ENCODE results near the gene YDJC.
"Not testable (repeated sequence)": the region's sequence is repeated elsewhere in the genome, so short reads cannot be mapped to it uniquely, and the experiment has no call there.

Gene YDJC

DNA sequence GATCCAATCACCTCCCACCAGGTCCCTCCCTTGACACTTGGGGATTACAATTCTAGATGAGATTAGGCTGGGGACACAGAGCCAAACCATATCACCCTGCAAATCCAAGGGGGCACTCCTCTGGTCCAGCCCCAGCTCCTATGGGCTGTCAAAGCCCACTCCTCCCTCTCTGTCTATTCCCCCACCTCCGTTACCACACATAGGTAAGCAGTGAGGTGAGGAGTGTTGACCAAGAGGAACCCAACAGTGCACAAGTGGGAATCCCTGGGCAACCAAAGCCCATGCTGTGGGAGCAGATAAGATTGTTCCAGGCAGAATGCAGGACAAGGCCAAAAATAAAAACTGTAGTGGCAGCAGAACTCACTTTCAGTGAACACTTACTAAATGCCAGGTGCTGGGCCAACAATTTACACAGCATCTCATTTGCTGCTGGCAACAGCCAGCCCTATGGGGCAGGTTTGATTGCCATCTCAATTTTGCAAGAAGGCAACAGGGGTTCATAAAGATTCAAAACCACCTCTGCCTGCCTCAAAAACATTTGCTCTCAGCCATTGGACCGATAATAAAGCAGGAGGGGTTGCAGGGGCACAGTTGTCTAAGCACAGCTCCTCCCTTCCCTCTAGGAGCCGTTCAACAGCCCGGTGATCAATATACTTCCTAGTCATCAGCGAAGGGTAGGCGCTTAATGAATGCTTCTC is 21.1 kb upstream of the YDJC start:
- no peak for DNase-seq

DNA sequence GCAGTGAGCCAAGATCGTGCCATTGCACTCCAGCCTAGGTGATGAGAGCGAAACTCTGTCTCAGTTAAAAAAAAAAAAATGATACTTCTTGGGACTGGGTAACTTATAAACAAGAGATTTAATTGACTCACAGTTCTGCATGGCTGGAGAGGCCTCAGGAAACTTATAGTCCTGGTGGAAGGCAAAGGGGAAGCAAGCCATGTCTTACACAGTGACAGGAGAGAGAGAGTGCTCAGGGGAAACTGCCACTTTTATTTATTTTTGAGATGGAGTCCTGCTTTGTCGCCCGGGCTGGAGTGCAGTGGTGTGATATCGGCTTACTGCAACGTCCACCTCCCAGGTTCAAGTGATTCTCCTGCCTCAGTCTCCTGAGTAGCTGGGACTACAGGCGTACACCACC is 20.5 kb upstream of the YDJC start:
- DNase-seq = no peak

DNA sequence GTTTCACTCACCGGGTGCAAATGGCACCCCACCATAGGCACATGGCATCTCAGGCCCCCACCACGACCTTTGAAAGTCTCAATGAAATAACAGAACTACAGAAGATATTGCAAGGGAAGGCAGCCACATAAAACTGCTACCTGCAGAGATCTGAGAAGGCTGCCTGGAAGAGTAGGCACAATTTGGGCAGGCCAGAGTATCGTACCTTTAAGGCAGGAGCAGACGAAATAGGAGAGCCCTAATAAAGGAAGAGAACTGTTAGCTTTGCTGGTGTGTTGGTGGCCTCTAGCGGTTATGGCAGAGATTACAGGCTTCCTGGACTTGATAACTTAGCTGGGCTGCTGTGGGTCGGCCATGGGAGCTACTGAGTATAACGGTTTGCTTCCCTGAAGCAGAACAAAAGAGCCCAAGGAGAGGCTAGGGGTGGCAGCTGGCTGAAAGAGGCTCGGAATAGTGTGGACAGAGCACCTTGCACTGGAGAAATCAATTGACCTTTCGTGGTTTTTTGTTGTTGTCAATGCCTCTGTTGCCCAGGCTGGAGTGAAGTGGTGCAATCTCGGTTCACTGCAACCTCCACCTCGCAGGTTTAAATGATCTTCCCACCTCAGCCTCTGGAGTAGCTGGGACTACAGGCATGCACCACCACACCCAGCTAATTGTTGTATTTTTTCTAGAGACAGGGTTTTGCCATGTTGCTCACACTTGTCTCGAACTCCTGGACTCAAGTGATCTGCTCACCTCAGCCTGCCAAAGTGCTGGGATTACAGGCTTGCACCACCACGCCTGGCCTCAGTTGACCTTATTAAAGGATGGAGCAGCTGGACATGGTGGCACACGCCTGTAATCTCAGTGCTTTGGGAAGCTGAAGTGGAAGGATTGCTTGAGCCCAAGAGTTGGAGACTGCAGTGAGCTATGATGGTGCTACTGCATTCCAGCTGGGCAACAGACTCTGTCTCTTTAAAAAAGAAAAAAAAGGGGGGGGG is 17.1 kb upstream of the YDJC start:
- DNase-seq = peak; percentile 73

DNA sequence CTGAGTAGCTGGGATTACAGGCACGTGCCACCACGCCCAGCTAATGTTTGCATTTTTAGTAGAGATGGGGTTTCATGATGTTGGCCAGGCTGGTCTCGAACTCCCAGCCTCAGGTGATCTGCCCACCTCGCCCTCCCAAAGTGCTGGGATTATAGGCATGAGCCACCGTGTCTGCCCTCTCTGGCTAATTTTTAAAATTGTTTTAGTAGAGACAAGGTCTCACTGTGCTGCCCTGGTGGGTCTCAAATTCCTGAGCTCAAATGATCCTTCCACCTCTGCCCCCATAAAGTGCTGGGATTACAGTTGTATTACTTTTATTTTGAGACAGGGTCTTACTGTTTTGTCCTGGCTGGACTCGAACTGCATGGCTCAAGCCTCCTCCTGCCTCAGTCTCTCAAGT is 15.7 kb upstream of the YDJC start:
- DNase-seq = not testable (repeated sequence)

DNA sequence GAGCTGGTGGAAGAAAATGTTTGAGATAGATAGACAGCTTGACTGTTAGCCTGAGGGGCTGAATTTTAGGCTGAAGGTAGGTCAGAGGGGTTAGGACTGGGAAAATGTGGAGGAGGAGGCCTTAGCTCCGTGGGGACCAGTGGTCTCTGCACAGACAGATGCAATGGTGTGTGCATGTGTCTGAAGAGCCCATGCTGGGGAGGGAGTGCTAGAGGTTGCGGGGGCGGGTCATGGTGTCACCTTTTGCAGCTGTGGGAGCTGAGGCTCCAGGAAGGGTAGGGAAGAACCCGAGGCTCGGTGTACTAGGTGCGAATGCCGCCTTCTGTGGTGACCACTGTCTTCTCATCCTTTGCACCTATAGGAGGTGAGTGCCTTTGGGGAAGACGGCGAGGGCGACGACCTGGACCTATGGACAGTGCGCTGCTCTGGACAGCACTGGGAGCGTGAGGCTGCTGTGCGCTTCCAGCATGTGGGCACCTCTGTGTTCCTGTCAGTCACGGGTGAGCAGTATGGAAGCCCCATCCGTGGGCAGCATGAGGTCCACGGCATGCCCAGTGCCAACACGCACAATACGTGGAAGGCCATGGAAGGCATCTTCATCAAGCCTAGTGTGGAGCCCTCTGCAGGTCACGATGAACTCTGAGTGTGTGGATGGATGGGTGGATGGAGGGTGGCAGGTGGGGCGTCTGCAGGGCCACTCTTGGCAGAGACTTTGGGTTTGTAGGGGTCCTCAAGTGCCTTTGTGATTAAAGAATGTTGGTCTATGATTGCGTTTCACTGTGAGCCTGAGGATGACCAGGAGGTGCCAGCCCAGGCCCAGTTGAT is 13.9 kb upstream of the YDJC start:
- DNase-seq = no peak

DNA sequence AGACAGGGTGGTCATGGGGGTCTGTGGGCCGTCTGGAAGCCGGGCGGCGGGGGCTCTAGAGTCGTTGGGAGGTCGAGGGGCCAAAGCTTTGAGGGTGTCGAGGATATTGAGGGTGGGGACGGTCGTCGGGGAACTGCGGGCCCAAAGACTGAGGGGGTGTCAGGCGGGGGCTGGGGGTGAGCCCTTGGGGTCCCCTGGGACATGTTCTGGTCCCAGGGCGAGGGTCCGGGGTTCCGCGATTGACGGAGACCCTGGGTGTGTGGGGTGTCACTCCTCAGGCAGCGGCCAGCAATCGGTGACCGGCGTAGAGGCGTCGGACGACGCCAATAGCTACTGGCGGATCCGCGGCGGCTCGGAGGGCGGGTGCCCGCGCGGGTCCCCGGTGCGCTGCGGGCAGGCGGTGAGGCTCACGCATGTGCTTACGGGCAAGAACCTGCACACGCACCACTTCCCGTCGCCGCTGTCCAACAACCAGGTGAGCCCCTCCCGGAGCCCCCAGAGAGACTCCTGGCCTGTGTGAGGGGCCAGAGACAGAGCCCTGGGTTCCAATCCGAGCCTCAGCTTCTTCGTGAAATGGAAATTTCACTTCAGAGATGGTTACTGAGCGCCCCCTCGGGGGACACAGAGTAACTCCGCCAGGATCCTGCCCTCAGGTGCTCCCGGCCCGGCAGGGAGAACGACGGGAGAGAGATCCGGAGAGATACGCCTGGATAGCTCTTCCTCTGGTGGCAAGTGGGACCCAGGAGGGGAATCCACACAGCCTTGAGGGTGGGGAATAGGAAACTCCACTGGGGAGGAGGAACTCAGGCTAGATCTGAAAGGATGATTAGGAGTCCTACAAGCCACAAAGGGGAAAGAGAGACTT is 13.0 kb upstream of the YDJC start:
- peak; percentile 33 for DNase-seq

DNA sequence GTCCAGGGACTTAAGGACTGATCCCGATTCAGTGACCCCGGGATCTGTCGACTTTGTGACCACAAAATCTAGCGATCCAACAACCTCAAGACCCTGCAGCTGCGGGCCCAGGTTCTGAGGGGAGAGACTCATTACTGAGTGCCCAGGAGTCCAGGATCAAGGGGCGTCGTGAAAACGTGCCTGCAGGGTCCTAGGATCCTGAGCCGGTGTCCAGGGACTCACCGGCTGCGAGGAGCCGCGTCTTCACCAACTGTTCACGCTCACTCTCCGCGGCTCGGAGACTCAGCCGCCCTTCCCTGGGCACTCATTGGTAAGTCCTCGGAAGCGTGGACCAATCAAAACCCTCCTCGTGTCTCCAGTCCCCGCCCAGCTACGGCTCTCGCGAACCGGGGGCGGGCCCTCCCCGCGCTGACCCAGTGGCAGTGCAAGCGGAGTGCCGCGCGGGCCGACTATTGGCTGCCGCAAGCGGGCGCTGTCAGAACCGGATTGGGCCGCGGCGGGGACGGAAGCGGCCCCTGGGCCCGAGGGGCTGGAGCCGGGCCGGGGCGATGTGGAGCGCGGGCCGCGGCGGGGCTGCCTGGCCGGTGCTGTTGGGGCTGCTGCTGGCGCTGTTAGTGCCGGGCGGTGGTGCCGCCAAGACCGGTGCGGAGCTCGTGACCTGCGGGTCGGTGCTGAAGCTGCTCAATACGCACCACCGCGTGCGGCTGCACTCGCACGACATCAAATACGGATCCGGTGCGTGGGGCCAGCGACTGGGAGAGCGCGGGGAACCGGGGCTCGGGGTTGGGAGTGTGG is 12.2 kb upstream of the YDJC start, which contains the start of gene SDF2L1:
Gene SDF2L1 (plus strand): TSS at position 514 of the 795 bp plus-strand sequence. CDS start 35 bp downstream, at position 549.
- peak; percentile 96 for DNase-seq

DNA sequence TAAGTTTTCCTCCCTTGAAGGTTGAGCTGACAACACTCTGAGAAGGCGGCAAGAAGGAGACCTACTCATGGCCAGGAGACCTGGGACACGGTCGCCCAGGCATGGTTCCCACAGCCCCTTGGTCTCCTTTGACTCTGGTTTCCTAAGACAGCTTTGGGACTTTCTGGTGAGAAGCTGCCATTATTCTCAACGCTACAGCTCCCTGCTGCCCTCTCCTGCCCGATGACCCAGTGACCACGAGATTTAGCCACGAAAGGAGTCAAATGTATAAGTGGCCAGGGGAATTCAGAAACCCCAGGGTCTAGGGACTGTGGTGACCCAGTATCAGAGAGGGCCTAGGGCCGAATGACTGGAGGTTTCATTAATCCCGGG is 11.6 kb upstream of the YDJC start:
- peak; percentile 30 for DNase-seq

DNA sequence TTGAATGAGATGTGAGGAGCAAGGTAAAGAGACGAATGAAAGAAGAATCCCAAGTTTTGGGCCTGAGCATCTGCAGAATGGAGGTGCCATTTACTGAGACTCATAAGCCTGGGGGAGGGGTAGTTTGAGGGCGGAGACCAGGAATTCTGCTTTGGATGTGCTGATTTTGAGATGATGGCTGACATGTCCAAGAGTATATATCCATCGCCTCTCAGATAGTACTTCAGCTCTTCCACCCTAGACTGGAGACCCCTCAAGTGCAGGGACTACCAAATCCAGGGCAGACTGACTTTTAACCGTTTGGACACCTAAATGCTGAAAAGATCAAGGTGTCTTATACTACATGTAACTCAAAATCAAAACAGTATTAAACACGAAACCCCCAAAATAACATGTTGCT is 11.0 kb upstream of the YDJC start:
- DNase-seq = no peak

DNA sequence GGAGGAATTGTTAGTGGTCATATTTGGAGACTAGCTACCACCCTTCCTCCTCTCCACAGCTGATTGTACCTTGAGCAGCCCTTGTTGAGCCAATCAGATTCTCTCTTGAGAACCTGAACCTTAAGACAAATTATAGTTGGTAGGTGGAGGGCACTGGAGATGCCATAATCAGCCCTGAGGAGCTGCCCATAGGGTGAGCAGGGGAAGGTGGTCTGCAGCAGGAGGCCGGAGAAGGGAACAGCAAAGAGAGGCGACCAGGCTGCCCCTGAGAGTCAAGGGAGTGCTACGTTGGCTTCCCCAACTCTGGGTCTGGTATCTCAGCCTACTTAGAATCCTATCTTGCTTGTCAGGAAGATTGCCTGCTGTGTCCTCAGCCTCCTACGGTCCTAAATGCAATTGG is 9.5 kb upstream of the YDJC start:
- DNase-seq = no peak

DNA sequence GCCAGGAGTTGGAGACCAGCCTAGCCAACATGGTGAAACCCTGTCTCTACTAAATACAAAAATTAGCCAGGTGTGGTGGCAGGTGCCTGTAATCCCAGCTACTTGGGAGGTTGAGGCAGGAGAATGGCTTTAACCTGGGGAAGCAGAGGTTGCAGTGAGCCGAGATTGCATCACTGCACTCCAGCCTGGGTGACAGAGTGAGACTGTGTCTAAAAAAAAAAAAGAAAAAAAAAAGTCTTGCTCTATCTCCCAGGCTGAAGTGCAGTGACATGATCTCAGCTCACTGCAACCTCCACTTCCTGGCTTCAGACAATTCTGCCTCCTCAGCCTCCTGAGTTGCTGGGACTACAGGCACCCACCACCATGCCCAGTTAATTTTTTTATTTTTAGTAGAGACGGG is 7.6 kb upstream of the YDJC start:
- not testable (repeated sequence) for DNase-seq

DNA sequence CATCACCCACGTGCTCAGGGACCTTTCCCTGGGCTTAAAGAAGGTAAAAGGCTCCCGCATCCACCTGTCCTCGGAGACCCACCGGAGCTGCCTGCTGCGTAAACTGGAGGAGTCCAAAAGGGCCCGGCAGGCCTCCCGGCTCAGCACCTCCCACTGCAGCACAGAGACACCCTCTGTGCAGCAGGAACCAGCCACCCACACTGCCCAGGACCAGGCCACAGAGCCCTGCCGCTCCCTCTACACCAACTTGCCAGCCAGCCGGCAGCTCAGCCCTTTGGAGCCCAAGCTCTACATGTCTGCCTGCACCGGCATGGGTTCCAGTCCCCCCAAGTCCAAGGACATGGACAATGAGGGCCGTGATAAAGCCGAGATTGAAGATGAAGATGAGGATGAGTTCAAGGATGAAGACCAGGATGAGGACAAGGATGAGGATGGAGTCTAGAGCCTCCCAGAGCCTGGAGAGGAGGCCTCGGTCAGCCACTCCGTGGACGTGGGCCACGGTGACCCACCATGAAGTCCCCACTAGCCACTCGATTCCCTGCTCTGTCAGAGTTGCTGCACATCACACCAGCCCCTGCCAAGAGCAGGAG is 6.9 kb upstream of the YDJC start:
- DNase-seq = no peak

DNA sequence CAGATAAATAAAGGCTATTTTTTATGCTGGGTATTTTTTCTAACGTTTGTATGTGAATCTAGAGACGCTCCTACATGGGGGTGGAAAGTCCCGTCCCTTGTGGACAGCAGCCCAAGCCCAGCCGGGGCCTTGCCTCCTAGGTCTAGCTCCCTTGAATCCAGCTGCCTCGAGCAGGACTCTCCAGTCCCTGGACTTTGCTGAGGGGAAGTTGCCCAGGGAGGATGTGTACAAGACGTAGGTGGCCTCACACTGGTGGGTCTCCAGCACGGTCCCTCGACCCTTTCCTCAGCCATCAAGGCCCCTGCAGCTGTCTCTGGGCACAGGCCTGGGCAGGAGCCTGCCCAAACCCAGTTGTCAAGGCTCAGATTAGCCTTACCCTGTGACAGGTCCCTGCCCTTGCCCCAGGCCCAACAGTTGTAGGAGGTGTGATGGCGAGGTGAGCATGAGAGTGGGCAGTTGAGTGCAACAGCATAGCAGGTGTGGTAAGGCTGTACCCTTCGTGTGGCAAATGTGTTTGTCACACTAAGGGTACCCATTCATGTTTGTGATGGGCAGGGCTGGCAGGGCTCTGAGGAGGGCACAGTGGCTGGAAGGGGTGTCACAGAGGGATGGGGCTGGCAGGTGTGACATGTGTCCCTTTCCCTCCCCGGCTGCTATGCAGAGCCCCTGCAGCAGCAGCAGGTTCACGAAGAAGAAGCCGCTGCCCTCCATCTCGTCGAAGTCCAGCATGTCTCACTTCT is 6.1 kb upstream of the YDJC start:
- DNase-seq = no peak

DNA sequence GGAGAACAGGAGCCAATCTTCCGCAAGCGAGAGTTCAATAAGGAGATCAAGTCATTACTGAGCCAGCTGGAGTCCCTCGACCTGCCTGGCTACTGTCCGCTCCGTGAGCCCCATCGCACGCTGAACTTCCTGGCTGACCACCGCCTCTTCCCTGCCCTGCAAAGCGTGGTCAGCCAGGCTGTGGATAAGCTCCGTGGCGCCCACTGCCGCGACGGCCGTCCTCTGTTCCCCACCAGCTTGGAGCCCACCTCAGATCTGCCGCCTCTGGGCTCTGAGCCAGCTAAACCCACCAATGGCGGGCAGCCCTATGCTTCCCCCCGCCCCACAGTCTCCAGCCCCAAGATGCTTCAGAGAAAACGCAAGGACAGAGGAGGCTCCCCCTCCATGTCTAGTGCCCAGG is 5.0 kb upstream of the YDJC start:
- no peak for DNase-seq

DNA sequence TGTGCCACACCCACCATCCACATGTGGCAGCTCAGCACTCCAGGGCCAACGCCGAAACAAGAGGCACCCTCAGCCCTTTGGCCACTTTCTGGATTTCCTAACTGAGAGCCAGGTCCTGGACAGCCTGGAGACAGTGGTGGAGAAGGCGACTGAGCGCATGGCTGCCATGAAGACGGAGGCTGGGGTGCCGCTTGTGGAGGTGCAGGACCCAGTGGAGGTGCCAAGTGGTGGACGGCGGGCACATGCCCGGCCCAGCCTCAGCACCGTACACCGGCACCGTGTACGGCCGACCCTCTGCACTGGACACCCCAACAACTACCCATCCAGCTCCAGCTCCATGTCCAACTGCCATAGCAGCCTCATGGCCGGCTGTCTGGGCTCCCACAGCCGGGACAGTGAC is 4.3 kb upstream of the YDJC start:
- no peak for DNase-seq

DNA sequence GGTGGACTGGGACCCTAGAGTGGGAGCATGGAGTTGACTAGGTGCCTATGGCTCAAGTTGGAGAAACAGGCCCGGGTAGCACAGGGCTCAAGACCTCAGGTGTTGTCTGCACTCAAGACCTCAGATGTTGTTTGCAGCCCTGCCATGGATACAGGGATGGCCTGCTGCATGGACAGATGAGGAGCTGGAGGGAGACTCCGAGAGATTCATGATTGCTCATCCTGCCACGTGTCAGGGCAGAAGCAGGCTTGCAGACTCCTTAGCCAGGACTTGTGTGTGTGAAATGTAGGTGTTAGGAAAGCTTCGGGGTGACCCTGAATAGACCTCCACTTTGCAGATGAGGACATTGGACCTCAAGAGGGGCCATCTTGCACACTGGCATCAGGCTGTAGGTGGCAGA is 3.7 kb upstream of the YDJC start:
- no peak for DNase-seq

DNA sequence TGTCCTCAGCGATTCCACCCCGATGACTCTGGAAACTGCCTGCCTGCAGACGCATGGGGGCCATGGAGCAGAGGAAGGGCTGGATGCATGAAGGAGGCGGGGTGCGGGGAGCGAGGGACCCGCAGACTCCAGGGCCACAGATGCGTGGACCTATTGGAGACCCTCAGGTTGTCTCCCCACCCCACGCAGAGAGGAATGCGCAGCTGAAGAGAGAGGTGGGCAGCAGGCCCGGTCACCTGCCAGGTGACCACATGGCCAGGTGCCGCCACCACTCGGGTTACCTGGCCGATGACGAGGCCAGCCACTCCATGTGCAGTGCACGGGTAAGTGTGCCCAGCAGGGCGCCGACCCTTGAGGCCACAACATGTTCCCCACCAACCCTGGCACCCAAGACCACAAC is 3.1 kb upstream of the YDJC start:
- no peak for DNase-seq

DNA sequence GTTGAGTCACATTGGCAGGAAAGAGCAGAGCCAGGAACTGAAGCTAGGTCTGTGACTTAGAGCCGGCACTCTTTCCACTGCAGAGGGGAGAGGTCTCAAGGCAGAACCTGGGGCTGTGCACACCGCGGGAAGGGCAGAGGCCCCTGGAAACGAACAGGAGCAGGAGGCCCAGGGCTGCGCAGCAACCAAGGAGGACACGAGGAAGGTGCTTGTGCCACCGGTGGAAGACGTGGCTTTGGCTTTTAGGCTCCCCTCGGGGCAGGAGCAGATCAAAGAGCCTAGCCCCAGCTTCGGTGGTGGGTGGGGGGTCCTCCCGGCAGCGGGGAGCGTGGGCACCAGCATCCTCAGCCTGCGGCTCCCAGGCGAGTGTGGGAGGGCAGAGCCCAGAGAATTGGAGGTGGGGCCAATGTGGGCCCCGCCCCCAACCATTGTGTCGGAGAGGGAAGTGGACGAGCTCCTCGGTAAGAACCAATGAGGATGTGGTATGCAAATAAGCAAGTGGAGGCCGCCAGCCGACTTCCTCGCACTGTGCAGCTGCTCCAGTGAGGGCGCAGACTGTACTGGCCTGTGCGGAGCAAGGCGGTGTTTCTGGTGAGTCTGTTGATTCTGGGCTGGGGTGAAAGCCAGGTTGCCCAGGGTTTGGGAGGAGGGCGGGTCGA is 2.5 kb upstream of the YDJC start, which contains the start of gene CCDC116:
Gene CCDC116 (plus strand): TSS at position 524 of the 659 bp plus-strand sequence. CDS start 422 bp downstream, outside the sequence.
- DNase-seq = peak; percentile 86

DNA sequence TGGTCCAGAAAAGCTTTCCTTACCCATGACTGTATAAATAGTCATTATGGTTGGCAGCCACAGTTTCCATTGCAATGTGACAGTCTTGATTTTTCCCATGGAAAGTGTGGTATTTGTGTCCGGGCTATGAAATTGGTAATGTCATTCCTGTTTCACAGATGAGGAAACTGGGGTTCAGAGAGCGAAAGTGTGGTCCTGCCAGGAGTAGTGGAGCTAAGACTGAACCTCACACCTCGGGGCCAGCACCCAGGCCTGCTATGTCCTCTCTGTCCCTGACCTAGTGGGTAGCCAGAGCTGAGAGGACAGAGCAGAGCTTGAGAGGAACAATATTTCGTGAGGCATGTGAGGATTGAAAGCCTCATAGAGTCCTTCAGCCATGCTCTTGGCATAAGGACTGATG is 1.2 kb upstream of the YDJC start:
- DNase-seq = no peak
